ENCODE results near the gene HSP90B1.

Gene HSP90B1

GRCh38 chr12:103930034-103930786 is at the start of gene HSP90B1:
Gene HSP90B1 (plus strand): TSS chr12:103930410. CDS start chr12:103930516, 106 bp downstream.
- H3K4me1 ChIP-seq (ENCODE audit: control insufficient read depth, insufficient read depth, low read length), result peaks cover 26% of the 10 kb centered on the region
- peak within 1 kb of the TSS; percentile 91 for H3K4me3 ChIP-seq (ENCODE audit: low read length)
- H3K36me3 ChIP-seq (ENCODE audit: control insufficient read depth, insufficient read depth, low read length), result peaks cover 8% of the 10 kb centered on the region
- H3K27ac ChIP-seq (ENCODE audit: low read depth, low read length), result peak within 1 kb of the TSS; percentile 97
- H3K27me3 ChIP-seq (ENCODE audit: control insufficient read depth, insufficient read depth, low read length), result no peaks in the 10 kb centered on the region
- H3K9ac ChIP-seq (ENCODE audit: low read length), result peak within 1 kb of the TSS; percentile 81

- Histone ChIP-seq H3K4me3 (ENCODE audit: low read length) (no peak overlapping the region), H3K27ac (ENCODE audit: low read depth, low read length) (no peak overlapping the region), H3K36me3 (ENCODE audit: control insufficient read depth, insufficient read depth, low read length) (no peaks in the 10 kb centered on the region), H3K4me1 (ENCODE audit: control insufficient read depth, insufficient read depth, low read length) (no peaks in the 10 kb centered on the region), H3K27me3 (ENCODE audit: control insufficient read depth, insufficient read depth, low read length) (no peaks in the 10 kb centered on the region), H3K9ac (ENCODE audit: low read length) (no peak overlapping the region)
Measured at GRCh38 chr12:103881261-103881660, 48.9 kb upstream of the HSP90B1 start.

GRCh38 chr12:103882861-103883596 is 47.2 kb upstream of the HSP90B1 start:
- H3K27ac ChIP-seq (ENCODE audit: low read depth, low read length), result no peak overlapping the region

DNA sequence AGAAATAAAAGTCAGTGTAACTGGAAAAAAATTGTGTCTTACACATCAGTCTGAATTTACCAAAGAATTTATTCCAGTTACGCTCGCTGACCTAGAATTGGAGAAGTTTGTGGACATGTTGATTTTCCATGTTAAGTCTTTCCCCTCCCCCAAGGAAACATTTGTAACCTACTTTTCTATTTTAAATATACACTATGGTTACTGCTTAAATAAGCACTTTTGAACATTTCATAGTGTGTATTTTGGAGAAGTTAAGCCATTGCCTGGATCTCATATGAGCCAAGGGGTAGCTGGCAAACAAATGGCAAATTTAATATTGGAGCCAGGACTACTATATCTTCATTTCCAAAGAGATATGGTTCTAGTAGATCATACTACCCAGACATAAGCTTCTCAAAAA is 46.3 kb upstream of the HSP90B1 start:
- H3K27me3 ChIP-seq (ENCODE audit: control insufficient read depth, insufficient read depth, low read length), result no peaks in the 10 kb centered on the region
- H3K4me3 ChIP-seq (ENCODE audit: low read length), result no peak overlapping the region
- no peaks in the 10 kb centered on the region for H3K36me3 ChIP-seq (ENCODE audit: control insufficient read depth, insufficient read depth, low read length)

More at GRCh38 chr12:103882861-103883596, 47.2 kb upstream of the HSP90B1 start:
- H3K4me1 ChIP-seq (ENCODE audit: control insufficient read depth, insufficient read depth, low read length), result no peaks in the 10 kb centered on the region
- H3K4me3 ChIP-seq (ENCODE audit: low read length), result no peak overlapping the region
- H3K9ac ChIP-seq (ENCODE audit: low read length), result no peak overlapping the region
- H3K36me3 ChIP-seq (ENCODE audit: control insufficient read depth, insufficient read depth, low read length), result no peaks in the 10 kb centered on the region
- H3K27me3 ChIP-seq (ENCODE audit: control insufficient read depth, insufficient read depth, low read length), result no peaks in the 10 kb centered on the region

GRCh38 chr12:103884316-103884715 is 45.9 kb upstream of the HSP90B1 start:
- Histone ChIP-seq H3K9ac (ENCODE audit: low read length) (no peak overlapping the region), H3K27me3 (ENCODE audit: control insufficient read depth, insufficient read depth, low read length) (no peaks in the 10 kb centered on the region), H3K4me3 (ENCODE audit: low read length) (no peak overlapping the region), H3K27ac (ENCODE audit: low read depth, low read length) (no peak overlapping the region), H3K4me1 (ENCODE audit: control insufficient read depth, insufficient read depth, low read length) (no peaks in the 10 kb centered on the region), H3K36me3 (ENCODE audit: control insufficient read depth, insufficient read depth, low read length) (no peaks in the 10 kb centered on the region)

More for the DNA sequence above, 46.3 kb upstream of the HSP90B1 start:
- no peaks in the 10 kb centered on the region for H3K4me1 ChIP-seq (ENCODE audit: control insufficient read depth, insufficient read depth, low read length)
- H3K9ac ChIP-seq (ENCODE audit: low read length), result no peak overlapping the region
- no peak overlapping the region for H3K27ac ChIP-seq (ENCODE audit: low read depth, low read length)

DNA sequence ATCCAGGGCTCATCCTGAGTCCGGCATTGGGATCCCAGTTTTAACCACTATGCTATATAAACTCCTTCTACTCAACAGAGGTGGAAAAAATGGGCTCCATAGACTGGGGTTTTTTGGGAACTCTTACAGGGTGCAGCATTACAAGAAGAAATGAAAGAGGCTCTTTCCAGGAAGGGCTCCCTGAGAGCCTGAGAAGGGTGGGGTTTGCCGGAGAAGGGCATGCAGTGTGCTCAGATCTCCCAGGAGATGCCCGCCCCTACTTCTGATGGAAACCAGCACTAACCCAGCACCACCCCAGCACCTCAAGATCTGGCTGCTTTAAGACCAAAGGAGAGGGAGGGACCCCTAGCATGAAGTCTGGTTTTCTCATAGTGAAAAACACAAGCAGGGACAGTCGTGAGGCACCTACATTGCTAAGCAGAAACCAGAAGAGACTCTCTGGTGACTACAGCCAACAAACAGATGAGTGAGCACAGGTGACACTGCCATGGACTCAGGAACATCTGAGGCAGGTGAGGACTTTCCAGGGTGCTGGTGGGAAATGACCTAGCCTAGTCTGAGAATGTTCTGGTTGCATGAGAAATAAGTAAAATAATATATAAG is 43.9 kb upstream of the HSP90B1 start:
- Histone ChIP-seq H3K4me1 (ENCODE audit: control insufficient read depth, insufficient read depth, low read length) (no peaks in the 10 kb centered on the region), H3K9ac (ENCODE audit: low read length) (no peak overlapping the region), H3K36me3 (ENCODE audit: control insufficient read depth, insufficient read depth, low read length) (no peaks in the 10 kb centered on the region), H3K27ac (ENCODE audit: low read depth, low read length) (no peak overlapping the region), H3K27me3 (ENCODE audit: control insufficient read depth, insufficient read depth, low read length) (no peaks in the 10 kb centered on the region), H3K4me3 (ENCODE audit: low read length) (no peak overlapping the region)

GRCh38 chr12:103887738-103888137 is 42.5 kb upstream of the HSP90B1 start:
- Histone ChIP-seq H3K4me3 (ENCODE audit: low read length) (no peak overlapping the region), H3K9ac (ENCODE audit: low read length) (no peak overlapping the region), H3K4me1 (ENCODE audit: control insufficient read depth, insufficient read depth, low read length) (no peaks in the 10 kb centered on the region), H3K27ac (ENCODE audit: low read depth, low read length) (no peak overlapping the region), H3K27me3 (ENCODE audit: control insufficient read depth, insufficient read depth, low read length) (no peaks in the 10 kb centered on the region), H3K36me3 (ENCODE audit: control insufficient read depth, insufficient read depth, low read length) (no peaks in the 10 kb centered on the region)

GRCh38 chr12:103897316-103897715 is 32.9 kb upstream of the HSP90B1 start:
- H3K4me3 ChIP-seq (ENCODE audit: low read length), result no peak overlapping the region
- no peaks in the 10 kb centered on the region for H3K27me3 ChIP-seq (ENCODE audit: control insufficient read depth, insufficient read depth, low read length)
- no peak overlapping the region for H3K27ac ChIP-seq (ENCODE audit: low read depth, low read length)
- H3K9ac ChIP-seq (ENCODE audit: low read length), result no peak overlapping the region
- no peaks in the 10 kb centered on the region for H3K36me3 ChIP-seq (ENCODE audit: control insufficient read depth, insufficient read depth, low read length)
- H3K4me1 ChIP-seq (ENCODE audit: control insufficient read depth, insufficient read depth, low read length), result no peaks in the 10 kb centered on the region

DNA sequence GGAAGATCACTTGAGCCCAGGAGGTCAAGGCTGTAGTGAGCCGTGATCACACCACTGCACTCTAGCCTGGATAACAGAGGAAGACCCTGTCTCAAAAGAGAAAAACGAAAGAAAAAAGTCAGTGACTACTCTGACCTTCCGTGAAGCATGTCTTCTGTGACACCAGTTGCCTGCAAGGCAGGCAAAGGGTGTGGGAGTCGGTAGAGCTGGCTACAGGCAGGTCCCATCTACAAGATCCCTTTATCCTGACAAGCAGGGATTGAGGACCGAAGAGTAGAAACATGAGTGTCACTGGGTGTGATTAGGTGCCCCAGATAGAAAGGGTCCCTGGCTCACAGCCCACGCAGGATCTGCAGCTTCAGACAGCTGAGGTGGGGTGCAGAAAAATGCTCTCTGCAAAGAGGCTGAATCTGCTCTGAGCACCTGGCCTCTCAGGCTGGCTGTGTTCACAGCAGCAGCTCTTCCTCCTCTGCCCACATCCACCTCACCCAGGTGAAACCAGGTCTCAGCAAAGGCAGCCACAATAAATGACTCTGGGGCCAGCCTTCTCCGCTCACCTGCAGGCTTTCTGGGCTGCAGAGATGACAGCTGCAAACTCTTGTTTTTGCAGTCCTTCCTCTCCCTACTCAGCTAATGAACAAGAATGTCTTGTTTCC is 28.6 kb upstream of the HSP90B1 start:
- H3K27me3 ChIP-seq (ENCODE audit: control insufficient read depth, insufficient read depth, low read length), result no peaks in the 10 kb centered on the region
- no peak overlapping the region for H3K9ac ChIP-seq (ENCODE audit: low read length)
- no peaks in the 10 kb centered on the region for H3K36me3 ChIP-seq (ENCODE audit: control insufficient read depth, insufficient read depth, low read length)
- H3K4me1 ChIP-seq (ENCODE audit: control insufficient read depth, insufficient read depth, low read length), result no peaks in the 10 kb centered on the region
- no peak overlapping the region for H3K27ac ChIP-seq (ENCODE audit: low read depth, low read length)
- no peak overlapping the region for H3K4me3 ChIP-seq (ENCODE audit: low read length)

DNA sequence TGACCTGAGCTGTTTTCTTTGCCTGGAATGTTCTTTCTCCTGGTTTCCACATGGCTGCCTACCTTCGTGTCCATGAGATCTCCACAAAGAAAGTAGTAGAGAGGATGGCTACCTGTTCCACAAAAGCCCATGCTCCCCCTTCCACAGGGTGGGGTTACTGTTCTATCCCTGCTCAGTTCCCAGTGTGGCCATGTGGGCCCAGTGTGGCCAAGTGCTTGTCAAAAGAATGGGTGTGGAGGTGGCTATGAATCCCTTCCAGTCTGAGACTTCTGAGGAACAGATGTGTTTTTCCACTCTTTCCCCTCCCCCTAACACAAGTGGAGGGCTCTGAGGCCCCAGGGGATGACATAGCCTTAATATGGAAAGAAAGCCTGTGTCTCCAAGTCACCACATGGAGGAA is 26.2 kb upstream of the HSP90B1 start:
- H3K36me3 ChIP-seq (ENCODE audit: control insufficient read depth, insufficient read depth, low read length), result no peaks in the 10 kb centered on the region
- no peak overlapping the region for H3K27ac ChIP-seq (ENCODE audit: low read depth, low read length)
- H3K27me3 ChIP-seq (ENCODE audit: control insufficient read depth, insufficient read depth, low read length), result no peaks in the 10 kb centered on the region
- no peaks in the 10 kb centered on the region for H3K4me1 ChIP-seq (ENCODE audit: control insufficient read depth, insufficient read depth, low read length)
- no peak overlapping the region for H3K4me3 ChIP-seq (ENCODE audit: low read length)
- no peak overlapping the region for H3K9ac ChIP-seq (ENCODE audit: low read length)

- no peaks in the 10 kb centered on the region for H3K27me3 ChIP-seq (ENCODE audit: control insufficient read depth, insufficient read depth, low read length)
- H3K36me3 ChIP-seq (ENCODE audit: control insufficient read depth, insufficient read depth, low read length), result no peaks in the 10 kb centered on the region
- H3K4me1 ChIP-seq (ENCODE audit: control insufficient read depth, insufficient read depth, low read length), result no peaks in the 10 kb centered on the region
- H3K27ac ChIP-seq (ENCODE audit: low read depth, low read length), result no peak overlapping the region
- H3K9ac ChIP-seq (ENCODE audit: low read length), result no peak overlapping the region
- no peak overlapping the region for H3K4me3 ChIP-seq (ENCODE audit: low read length)
Measured at GRCh38 chr12:103905730-103906349, 24.4 kb upstream of the HSP90B1 start.

DNA sequence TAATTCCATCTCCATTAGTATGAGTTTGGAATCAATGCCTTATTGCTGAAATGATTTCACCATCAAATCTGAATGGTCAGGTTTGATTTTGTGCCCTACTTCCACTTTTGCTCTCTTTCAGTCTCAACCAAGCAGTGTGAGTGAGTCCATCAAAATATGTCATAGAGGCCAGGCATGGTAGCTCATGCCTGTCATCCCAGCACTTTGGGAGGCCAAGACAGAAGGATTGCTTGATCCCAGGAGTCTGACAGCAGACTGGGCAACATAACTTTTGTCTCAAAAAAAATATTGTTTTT is 22.0 kb upstream of the HSP90B1 start:
- H3K27me3 ChIP-seq (ENCODE audit: control insufficient read depth, insufficient read depth, low read length), result no peaks in the 10 kb centered on the region
- no peaks in the 10 kb centered on the region for H3K36me3 ChIP-seq (ENCODE audit: control insufficient read depth, insufficient read depth, low read length)
- H3K27ac ChIP-seq (ENCODE audit: low read depth, low read length), result no peak overlapping the region
- no peak overlapping the region for H3K9ac ChIP-seq (ENCODE audit: low read length)
- no peak overlapping the region for H3K4me3 ChIP-seq (ENCODE audit: low read length)
- H3K4me1 ChIP-seq (ENCODE audit: control insufficient read depth, insufficient read depth, low read length), result no peaks in the 10 kb centered on the region
